HG03575 (cell line): ENCODE results near the gene CACNA1B.
"Not testable (repeated sequence)": the region's sequence is repeated elsewhere in the genome, so short reads cannot be mapped to it uniquely, and the experiment has no call there.

Experiments
- ATAC-seq: cut with Tn5 transposase; IDR thresholded peaks from one replicate; pipeline ENCODE4 v1.9.1; 2021; ENCODE audit not compliant: unreplicated experiment, insufficient number of reproducible peaks, low FRiP score; ENCODE audit errors: extremely low read depth

The CACNA1B gene

DNA sequence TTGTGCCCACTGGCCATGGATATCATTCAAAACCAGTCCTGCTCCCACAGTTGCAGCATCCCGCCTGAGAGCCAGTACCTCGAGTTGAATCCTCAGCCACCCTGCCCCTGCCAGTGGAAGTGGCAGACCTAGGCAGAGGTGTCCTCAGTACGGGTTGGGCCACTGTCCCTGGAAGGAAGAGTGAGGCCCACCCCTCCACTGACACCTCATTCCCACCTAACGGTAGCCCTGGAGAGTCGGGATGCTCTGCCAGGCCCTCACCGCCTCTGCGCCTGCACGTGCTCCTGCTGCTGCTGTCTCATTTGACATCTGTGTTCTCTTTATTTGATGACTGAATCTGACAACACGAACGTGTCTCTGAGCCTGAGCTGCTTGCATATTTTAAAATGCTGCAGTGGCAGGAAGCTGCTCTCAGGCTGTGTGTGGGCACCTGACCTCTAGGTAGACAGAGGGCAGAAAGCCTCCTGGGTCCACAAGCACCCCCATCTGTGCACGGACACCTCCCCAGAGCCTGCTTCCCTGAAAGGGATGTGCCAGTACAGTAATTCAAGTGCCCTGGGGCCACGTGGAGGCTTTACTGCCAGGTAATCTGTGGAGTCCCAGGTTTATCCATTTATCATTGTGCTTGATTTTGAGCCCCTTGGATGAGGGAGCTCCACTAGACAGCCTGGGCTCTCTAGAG is 194.7 kb downstream of the CACNA1B start:
- ATAC-seq, result no peak

GRCh38 chr9:138072897-138073296 is 195.3 kb downstream of the CACNA1B start:
- ATAC-seq, result no peak

DNA sequence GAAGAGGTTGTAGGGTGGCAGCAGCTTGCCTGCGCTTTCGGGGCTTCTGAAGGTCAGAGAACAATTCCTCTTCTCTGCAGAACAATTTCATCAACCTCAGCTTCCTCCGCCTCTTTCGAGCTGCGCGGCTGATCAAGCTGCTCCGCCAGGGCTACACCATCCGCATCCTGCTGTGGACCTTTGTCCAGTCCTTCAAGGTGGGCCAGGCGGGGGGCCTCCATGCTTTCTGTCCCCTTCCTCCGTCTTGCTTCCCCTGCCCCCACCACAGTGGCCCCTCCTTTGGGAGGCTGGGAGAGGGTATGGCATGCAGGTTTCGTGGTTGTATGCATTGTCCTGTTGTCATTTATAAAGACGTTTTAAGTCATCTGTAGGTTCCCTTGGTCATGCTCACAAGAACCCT is 195.8 kb downstream of the CACNA1B start:
- no peak for ATAC-seq

DNA sequence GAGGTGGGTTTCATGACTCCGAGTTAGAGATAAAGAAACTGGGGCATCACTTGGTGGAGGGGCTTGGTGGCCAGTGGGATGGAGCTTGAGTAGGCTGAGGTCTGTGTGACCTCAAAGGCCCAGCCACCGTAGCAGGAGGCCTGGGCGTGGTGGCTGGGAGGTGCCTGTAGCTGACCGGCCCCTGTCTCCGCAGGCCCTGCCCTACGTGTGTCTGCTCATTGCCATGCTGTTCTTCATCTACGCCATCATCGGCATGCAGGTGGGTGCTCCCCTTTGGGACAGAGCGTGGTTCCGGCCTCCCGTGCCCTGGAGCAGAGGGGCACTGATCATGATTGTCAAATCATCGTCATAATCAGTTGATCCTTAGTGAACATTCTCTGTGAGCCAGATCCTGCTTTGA is 196.2 kb downstream of the CACNA1B start:
- no peak for ATAC-seq

DNA sequence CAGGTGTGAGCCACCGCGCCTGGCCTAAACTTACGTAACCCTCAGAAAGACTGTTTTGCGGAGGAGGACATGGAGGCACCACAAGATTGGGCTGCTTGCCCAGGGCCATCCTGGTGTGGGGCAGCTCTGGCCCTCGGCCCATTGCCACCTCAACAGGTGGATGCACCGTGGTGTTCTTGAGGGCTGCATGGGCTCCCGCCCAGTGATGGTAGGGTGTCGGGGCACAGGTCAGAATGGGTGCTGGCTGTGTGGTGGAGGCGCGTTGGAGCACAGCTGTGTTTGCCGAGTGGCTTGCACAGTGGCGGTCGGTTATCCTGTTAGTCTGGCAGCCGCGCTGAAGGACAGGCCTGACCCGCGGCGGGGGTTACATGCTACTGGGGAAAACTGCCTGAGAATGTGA is 196.9 kb downstream of the CACNA1B start:
- ATAC-seq, result no peak

DNA sequence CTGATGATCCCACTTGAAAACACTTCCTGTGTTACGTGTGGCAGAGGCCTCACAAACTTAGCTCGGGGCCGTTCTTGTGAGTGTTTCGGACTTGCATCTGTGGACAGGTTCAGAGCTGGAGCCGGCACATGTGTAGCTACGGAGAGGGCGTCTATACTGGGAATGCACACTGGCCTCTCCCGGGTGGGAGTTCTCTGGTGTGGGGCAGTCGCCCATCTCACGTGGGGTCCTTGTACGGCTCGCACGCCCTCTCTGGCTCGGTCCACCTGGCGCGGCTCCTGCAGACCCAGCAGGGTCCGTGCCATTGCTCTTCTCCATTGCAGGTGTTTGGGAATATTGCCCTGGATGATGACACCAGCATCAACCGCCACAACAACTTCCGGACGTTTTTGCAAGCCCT is 197.9 kb downstream of the CACNA1B start:
- ATAC-seq, result no peak

GRCh38 chr9:138075961-138076649 is 198.5 kb downstream of the CACNA1B start:
- no peak for ATAC-seq

DNA sequence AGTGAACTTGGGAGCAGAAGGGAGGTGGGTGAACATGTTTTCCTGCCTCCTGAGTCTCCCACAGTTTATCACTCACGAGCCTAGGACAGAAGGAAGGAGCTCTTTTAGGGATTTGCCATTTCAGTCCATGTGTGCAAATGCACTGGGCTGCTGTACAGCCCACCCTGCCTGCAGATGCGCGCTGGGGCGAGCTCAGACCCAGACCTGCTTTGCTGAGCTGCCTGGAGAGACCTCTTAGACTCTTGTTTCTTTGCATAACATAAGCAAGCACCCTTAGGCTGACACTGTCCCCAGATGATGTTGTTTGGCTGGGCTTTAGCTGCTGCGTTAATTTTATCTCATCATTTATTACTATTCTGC is 199.0 kb downstream of the CACNA1B start:
- no peak for ATAC-seq

DNA sequence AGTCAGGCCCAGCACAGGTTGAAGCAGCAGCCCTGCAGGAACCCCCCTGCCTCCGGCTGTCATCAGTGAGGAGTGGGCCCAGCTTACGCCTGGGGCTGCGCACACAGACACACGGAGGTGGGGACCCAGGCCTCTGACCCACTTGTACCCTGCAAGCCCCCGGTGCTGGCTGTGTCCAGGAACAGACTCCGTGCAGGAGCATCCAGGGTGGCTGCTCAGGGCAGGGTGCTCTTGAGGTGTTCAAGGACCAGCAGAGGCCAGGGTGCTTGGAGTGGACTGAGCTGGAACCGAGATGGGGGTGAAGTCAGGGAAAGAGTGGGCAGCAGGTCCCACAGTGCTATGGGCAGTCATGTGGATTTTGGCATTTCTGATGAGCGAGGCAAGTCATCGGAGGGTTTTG is 199.5 kb downstream of the CACNA1B start:
- no peak for ATAC-seq

DNA sequence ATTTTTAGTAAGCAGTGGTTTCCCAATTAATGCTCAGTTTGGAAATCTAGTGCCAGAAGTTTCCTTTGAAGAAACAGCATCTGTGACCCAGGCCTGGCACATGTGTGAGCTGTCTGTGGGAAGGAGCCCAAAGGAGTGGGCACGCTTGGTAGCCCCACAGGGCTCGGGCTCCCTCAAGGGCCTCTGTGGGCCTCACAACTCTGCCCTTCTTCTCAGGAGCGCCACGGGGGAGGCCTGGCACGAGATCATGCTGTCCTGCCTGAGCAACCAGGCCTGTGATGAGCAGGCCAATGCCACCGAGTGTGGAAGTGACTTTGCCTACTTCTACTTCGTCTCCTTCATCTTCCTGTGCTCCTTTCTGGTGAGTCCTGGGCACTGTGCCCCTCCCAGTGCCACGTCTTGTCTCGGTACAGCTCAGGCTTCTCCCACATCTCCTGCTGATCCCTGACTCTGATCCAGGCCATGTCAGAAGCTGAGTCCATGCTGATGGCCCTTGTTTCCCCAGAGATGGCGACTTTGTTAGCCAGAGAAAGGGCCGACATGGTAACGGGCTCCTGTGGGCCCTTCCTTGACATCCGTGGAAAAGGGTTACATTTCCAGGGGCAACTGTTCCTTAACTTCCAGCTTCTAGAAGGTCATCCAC is 200.4 kb downstream of the CACNA1B start:
- ATAC-seq, result no peak

- ATAC-seq, result no peak
Measured at GRCh38 chr9:138078846-138079245, 201.3 kb downstream of the CACNA1B start.

- no peak for ATAC-seq
Measured at GRCh38 chr9:138080979-138081378, 203.4 kb downstream of the CACNA1B start.

GRCh38 chr9:138082918-138083636 is 205.5 kb downstream of the CACNA1B start:
- no peak for ATAC-seq

GRCh38 chr9:138083873-138084272 is 206.3 kb downstream of the CACNA1B start:
- no peak for ATAC-seq

GRCh38 chr9:138085568-138085967 is 208.0 kb downstream of the CACNA1B start:
- ATAC-seq, result no peak

DNA sequence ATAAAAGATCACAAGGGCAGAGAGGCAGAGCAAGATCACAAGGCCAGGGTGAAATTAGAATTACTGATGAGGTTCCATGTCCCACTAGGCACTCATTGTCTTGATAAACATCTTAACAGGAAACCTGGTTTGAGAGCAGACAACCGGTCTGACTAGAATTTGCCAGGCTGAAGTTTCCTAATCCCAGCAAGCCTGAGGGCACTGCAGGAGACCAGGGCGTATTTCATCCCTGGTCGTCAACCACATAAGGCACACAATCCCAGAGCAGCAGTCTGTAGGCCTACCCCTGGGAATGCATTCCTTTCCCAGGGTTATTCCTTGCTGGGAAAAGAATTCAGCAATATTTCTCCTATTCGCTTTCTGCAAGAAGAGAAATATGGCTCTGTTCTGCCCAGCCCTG is 214.5 kb downstream of the CACNA1B start:
- not testable (repeated sequence) for ATAC-seq

DNA sequence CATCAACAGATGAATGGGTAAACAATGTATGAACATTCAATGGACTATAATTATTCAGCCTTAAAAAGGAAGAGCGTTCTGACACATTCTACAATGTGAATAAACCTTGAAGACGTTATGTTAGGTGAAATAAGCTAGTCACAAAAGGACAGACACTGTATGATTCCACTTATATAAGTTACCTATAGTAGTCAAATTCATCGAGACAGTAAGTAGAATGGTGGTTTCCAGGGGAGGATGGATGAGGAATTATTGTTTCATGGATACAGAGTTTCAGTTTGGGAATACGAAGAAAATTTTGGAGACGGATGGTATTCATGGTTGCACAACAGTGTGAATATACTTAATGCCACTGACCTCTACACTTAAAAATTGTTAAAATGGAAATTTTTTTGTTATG is 216.4 kb downstream of the CACNA1B start:
- no peak for ATAC-seq

DNA sequence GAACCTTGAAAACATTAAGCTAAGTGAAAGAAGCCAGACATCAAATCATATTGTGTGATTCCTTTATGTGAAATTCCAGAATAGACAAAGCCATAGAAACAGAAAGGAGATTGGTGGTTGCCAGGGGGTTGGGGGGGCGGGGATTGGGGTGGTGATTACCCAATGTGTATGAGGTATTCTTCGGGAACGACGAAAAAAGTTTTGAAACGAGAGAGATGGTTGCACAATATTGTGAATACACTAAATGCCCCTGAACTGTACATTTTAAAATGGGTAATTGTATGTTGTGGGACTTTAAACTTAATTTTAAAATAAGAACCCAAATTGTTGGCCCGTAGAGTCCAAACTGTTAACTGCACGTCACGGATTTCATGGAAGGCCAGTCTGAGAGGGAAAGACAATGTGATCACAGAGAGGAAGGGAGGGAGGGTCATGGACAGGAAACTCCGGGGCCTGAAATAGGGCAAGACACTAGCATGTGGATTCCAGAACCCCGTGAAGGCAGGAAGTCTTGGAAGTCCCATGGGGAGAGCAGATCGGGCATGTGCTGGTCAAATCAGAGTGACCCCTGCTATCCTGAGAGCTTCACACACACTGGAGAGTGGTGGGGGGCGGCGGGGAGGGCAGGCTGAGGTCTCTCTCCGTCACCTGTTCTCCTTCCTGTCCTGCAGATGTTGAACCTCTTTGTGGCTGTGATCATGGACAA is 218.4 kb downstream of the CACNA1B start:
- no peak for ATAC-seq

- no peak for ATAC-seq
Measured at GRCh38 chr9:138096519-138096845, 218.9 kb downstream of the CACNA1B start.
